D721Med (cell line): ENCODE measurements around the gene BAX.

Source experiments
- DNase-seq: peaks from one replicate; pipeline ENCODE4 v3.0.0; 2011; ENCODE audit warnings: low spot score; ENCODE audit not compliant: insufficient read length
- FAIRE-seq: peaks from 2 replicates; lab custom pipeline; 2011; peaks lifted over from hg19 to GRCh38; lab: Jason Lieb, UNC
- CTCF ChIP-seq: IDR thresholded peaks from 2 replicates; pipeline ENCODE4 v1.5.1; 2012; ENCODE audit warnings: mild to moderate bottlenecking, control low read depth; ENCODE audit not compliant: insufficient read depth; ENCODE audit errors: missing control alignments

The BAX gene

DNA sequence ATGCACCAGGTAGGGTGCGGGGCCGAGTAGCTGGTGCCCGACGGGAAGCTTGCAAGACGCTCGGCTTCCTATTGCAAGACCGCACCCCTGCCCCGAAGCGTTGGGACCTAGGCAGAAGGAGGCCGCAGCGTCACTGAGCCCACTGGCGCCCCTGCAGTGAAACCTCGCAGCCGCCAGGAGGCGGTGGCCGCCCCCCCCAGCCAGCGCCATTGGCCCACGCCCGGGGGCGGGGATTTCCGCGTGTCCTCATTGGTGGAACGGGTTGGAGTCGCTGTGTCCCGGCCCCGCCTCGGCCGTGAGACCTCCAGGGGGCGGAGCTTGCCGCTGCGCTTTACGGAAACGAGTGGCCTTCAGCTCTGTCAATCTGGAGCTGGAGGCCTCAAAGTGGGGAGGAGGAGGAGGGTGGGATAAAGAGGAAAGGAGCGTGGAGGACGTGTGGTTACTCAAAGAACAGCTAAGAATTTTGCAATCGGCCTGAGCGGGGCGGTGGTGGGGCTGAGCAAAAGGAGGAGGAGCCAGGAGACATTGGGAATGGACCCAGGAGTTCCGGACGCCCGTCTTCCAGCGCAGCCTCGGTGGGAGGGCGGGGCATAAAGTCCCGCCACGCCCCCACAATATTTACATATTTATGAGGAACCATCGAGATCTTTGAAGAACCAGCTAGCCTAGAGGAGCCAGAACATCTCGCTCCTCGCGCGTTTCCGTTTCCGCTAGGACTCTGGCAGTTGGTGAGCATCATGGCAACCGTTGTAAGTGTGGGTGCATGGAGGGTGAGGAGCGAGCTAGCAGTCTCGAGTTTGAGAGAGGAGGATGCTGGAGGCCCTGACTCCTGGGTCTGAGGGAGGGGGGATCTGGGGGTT is 38.7 kb downstream of the BAX start, which contains the start of the genes GYS1 and RUVBL2:
GYS1 (minus strand) TSS at position 135 of the 860 bp plus-strand sequence. CDS start 197 bp downstream, outside the sequence.
RUVBL2 (plus strand) TSS at position 713 of the 860 bp plus-strand sequence; CDS start at position 738, 25 bp downstream.
- FAIRE-seq (peak; percentile 35), DNase-seq (peak; percentile 94)
- TF ChIP-seq CTCF = peak; percentile 60

DNA sequence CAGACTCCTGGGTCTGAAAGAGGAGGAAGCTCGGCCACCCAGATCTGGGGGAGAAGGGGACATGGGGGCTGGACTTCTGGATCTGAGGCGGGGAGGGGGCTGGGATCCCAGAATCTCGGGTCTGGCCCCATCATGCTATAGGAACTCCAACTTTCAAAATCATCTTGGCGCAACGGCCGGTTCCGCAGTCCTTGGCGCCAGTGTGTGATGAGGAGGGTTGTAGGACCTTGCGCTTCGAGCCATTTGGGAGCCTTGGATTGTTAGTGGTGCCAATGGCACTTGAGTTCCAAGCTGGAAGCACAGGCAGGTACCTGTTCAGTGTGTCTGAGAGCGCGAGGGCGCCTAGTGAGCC is 39.3 kb downstream of the BAX start:
- no peak for TF ChIP-seq CTCF
- FAIRE-seq (no peak), DNase-seq (no peak)

GRCh38 chr19:48997972-48998371 is 43.3 kb downstream of the BAX start:
- DNase-seq (no peak), FAIRE-seq (no peak)
- peak; percentile 50 for TF ChIP-seq CTCF

- no peak for DNase-seq
- no peak for FAIRE-seq
Observed at GRCh38 chr19:48999481-49000325, 45.0 kb downstream of the BAX start.

DNA sequence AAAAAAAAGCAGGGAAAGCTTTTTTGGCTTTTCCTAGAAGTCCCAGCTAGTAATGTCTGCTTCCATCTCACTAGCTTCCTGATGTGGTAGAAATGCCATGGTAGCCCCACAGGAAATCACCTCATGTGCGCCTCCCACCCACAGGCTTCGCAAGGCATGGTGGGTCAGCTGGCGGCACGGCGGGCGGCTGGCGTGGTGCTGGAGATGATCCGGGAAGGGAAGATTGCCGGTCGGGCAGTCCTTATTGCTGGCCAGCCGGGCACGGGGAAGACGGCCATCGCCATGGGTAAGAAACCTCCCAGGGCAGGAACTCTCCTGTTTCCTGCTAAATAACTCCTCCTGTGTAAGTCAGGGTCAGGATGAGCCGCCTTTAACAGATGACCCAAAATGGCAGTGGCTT is 49.5 kb downstream of the BAX start:
- TF ChIP-seq CTCF = no peak

More at GRCh38 chr19:48999481-49000325, 45.0 kb downstream of the BAX start:
- TF ChIP-seq CTCF = peak; percentile 69

GRCh38 chr19:49004964-49005614 is 50.4 kb downstream of the BAX start:
- no peak for DNase-seq
- TF ChIP-seq CTCF = no peak
- FAIRE-seq = no peak

More for the DNA sequence above, 49.5 kb downstream of the BAX start:
- FAIRE-seq (no peak), DNase-seq (no peak)
